GM12878 (cell line): ENCODE results near the gene PLXNC1. TPM values are rescaled to one million over a fixed set of nuclear protein-coding genes. Genes with fewer than 3 reads are reported as not detected.
A peak's percentile ranks its signal among the peaks of the same experiment; 100 is the strongest.

ENCODE experiments used
- ATAC-seq: fragments of 200-7000 bp; cut with Tn5 transposase; 3 replicates; pipeline ENCODE4 v1.9.1; 2020; ENCODE audit warnings: mild to moderate bottlenecking, moderate library complexity
- Bru-seq: library from RNA; stranded (reverse); fragments of 400-500 nt; gene quantifications from one replicate; lab custom pipeline; 2021; lab: Mats Ljungman, UMichigan
- BruChase-seq, 2 experiments: library from RNA; stranded (reverse); fragments of 400-500 nt; gene quantifications; one replicate each; lab custom pipeline; 2021; lab: Mats Ljungman, UMichigan
- BruUV-seq: library from RNA; stranded (reverse); fragments of 400-500 nt; replicated peaks from 2 replicates; lab custom pipeline; 2021; lab: Mats Ljungman, UMichigan
- CTCF ChIA-PET: fragments of 300-600 bp; sonication (Branson Sonifier 250); formaldehyde crosslinking; extraction: SDS; loops from one replicate; lab custom pipeline; 2021; ENCODE audit warnings: inconsistent platforms; lab: Yijun Ruan, JAX
- POLR2A ChIA-PET: fragments of 350-600 bp; formaldehyde crosslinking; extraction: SDS; loops from one replicate; lab custom pipeline; 2021; ENCODE audit warnings: inconsistent platforms; lab: Charles Lee
- RAD21 ChIA-PET: fragments of 300-600 bp; sonication (Branson Sonifier 250); formaldehyde crosslinking; loops from one replicate; lab custom pipeline; 2023; ENCODE audit warnings: antibody characterized with exemption; ENCODE audit not compliant: unreplicated experiment; lab: Charles Lee
- SMC1A ChIA-PET: fragments of 300-600 bp; sonication (Branson Sonifier 250); formaldehyde crosslinking; loops from one replicate; lab custom pipeline; 2023; ENCODE audit not compliant: unreplicated experiment, uncharacterized antibody; lab: Charles Lee
- DNase-seq: peaks from one replicate; pipeline ENCODE4 v3.0.0-alpha.2; 2011; ENCODE audit warnings: low read depth, low spot score
- FAIRE-seq: peaks from 3 replicates; lab custom pipeline; 2011; peaks lifted over from hg19 to GRCh38; lab: Jason Lieb, UNC
- H2AFZ ChIP-seq: 2 replicates; pipeline ENCODE4 v1.6.0; 2011; ENCODE audit warnings: low read depth, low read length, control low read depth; ENCODE audit not compliant: control insufficient read depth
- H3K27ac ChIP-seq: 2 replicates; pipeline ENCODE4 v1.5.1; 2011; ENCODE audit warnings: control low read depth; ENCODE audit not compliant: control insufficient read depth, insufficient read depth
- H3K27me3 ChIP-seq, 2 experiments: replicated peaks in 1 of 2; 2 replicates each; pipeline versions ENCODE4 v1.6.0 to v1.6.1; 2011; ENCODE audit warnings: low read length in 1 of 2; ENCODE audit not compliant: control insufficient read depth in 2 of 2, insufficient read depth in 2 of 2
- H3K36me3 ChIP-seq, 2 experiments: 2 replicates each; pipeline ENCODE4 v1.5.1; 2011; ENCODE audit warnings: low read length in 1 of 2; ENCODE audit not compliant: control insufficient read depth in 2 of 2, insufficient read depth in 2 of 2
- H3K4me1 ChIP-seq: 2 replicates; pipeline ENCODE4 v1.6.1; 2011; ENCODE audit warnings: mild to moderate bottlenecking, low read length, moderate library complexity, mixed read lengths; ENCODE audit not compliant: control insufficient read depth, insufficient read depth
- H3K4me2 ChIP-seq: 2 replicates; pipeline ENCODE4 v1.6.0; 2011; ENCODE audit warnings: control low read depth; ENCODE audit not compliant: control insufficient read depth, insufficient read depth
- H3K4me3 ChIP-seq: fragments of 200-600 bp; sonication (generic); 2 replicates; pipeline ENCODE4 v1.5.1; 2016
- H3K79me2 ChIP-seq: 2 replicates; pipeline ENCODE4 v1.6.0; 2011; ENCODE audit warnings: low read length; ENCODE audit not compliant: control insufficient read depth, insufficient read depth
- H3K9ac ChIP-seq: 2 replicates; pipeline ENCODE4 v1.8.0; 2011; ENCODE audit warnings: low read length, control low read depth, mixed read lengths; ENCODE audit not compliant: control insufficient read depth, insufficient read depth
- H3K9me3 ChIP-seq: replicated peaks from 3 replicates; pipeline ENCODE4 v1.5.1; 2011; ENCODE audit warnings: mild to moderate bottlenecking, low read length; ENCODE audit not compliant: control insufficient read depth, insufficient read depth
- H4K20me1 ChIP-seq: 2 replicates; pipeline ENCODE4 v1.6.0; 2011; ENCODE audit not compliant: control insufficient read depth, insufficient read depth
- ASH2L ChIP-seq: fragments of 300-600, 200-600 bp; sonication (generic); IDR thresholded peaks from 2 replicates; pipeline ENCODE4 v1.6.1; 2017; ENCODE audit warnings: low read depth, mild to moderate bottlenecking, borderline replicate concordance
- CBX5 ChIP-seq: sonication (generic); IDR thresholded peaks from 2 replicates; pipeline ENCODE4 v1.6.1; 2016; ENCODE audit warnings: low read depth, moderate library complexity, mild to moderate bottlenecking, inconsistent platforms
- CHD1 ChIP-seq: IDR thresholded peaks from 2 replicates; pipeline ENCODE4 v1.6.1; 2012; ENCODE audit warnings: low read depth, low read length, improper control_type of control experiment
- CREM ChIP-seq: IDR thresholded peaks from 2 replicates; pipeline ENCODE4 v1.6.1; 2014; ENCODE audit warnings: antibody characterized with exemption, low read depth
- DPF2 ChIP-seq: fragments of 450-650 bp; IDR thresholded peaks from 2 replicates; pipeline ENCODE4 v1.6.1; 2017; ENCODE audit warnings: mild to moderate bottlenecking
- E2F4 ChIP-seq: IDR thresholded peaks from 2 replicates; pipeline ENCODE4 v1.6.1; 2012; ENCODE audit warnings: low read depth, low read length, improper control_type of control experiment
- EP300 ChIP-seq, 2 experiments: fragments of 150-350 bp in 1 of 2; IDR thresholded peaks; 2 replicates each; pipeline ENCODE4 v1.6.1; 2011 to 2012; ENCODE audit warnings: low read depth in 2 of 2, low read length in 2 of 2, borderline replicate concordance in 1 of 2, improper control_type of control experiment in 1 of 2, inconsistent platforms in 1 of 2; ENCODE audit not compliant: control insufficient read depth in 1 of 2
- HDAC6 ChIP-seq: fragments of 200-600 bp; sonication (generic); IDR thresholded peaks from one replicate; pipeline ENCODE4 v1.8.0; 2017; ENCODE audit warnings: antibody characterized with exemption; ENCODE audit not compliant: unreplicated experiment
- NKRF ChIP-seq: fragments of 450-650 bp; conservative IDR thresholded peaks from 2 replicates; pipeline ENCODE4 v1.6.1; 2017; ENCODE audit warnings: mild to moderate bottlenecking, moderate library complexity
- PKNOX1 ChIP-seq: fragments of 450-650 bp; IDR thresholded peaks from 2 replicates; pipeline ENCODE4 v1.6.1; 2016; ENCODE audit warnings: mild to moderate bottlenecking
- POLR2A ChIP-seq: IDR thresholded peaks from 2 replicates; pipeline ENCODE4 v1.6.1; 2011; ENCODE audit warnings: low read depth, mild to moderate bottlenecking, low read length
- POU2F2 ChIP-seq: IDR thresholded peaks from 3 replicates; pipeline ENCODE4 v1.6.1; 2011; ENCODE audit warnings: low read depth, mild to moderate bottlenecking, low read length, borderline replicate concordance
- SREBF2 ChIP-seq: IDR thresholded peaks from 2 replicates; pipeline ENCODE4 v1.6.1; 2012; ENCODE audit warnings: mild to moderate bottlenecking, low read length
- WGBS: methylation state at CpG from one replicate; pipeline ENCODE4 v1.1.6; 2016; ENCODE audit warnings: low lambda C conversion rate; ENCODE audit not compliant: insufficient replicate concordance, insufficient coverage; ENCODE audit errors: missing lambda C conversion rate; 5-methylcytosine and 5-hydroxymethylcytosine counted together
- in situ Hi-C: fragments of 300-500 bp; cut with MboI; formaldehyde crosslinking; loops from 9 replicates; pipeline ENCODE4 v1.14.3; 2018; ENCODE audit warnings: mixed read lengths
- intact Hi-C: fragments of 100-400 bp; cut with micrococcal nuclease; formaldehyde crosslinking; loops from one replicate; pipeline ENCODE4 v1.14.2; 2022; ENCODE audit not compliant: unreplicated experiment
- long read RNA-seq, 2 experiments: library from polyadenylated mRNA; unstranded; transcript quantifications; one replicate each; pipeline ENCODE4 v2.0.0, GENCODE V29; 2019 to 2020
- polyA minus RNA-seq, 3 experiments: library from RNA; depleted of rRNA, polyadenylated mRNA; stranded (reverse); fragments of >200 nt; gene quantifications; 2 replicates each; pipeline ENCODE4 v1.2.3, GENCODE V29; 2011
- polyA plus RNA-seq, 11 experiments: library from polyadenylated mRNA; depleted of rRNA in 4 of 11; unstranded in 6 of 11; stranded (reverse) in 5 of 11; fragments of >200 nt; fragmentation: Nextera tagmentation in 4 of 11; fragmentation: Illumina TruSeq in 1 of 11; extraction: Ambion mirVana in 4 of 11; extraction: Trizol in 1 of 11; gene quantifications; 1 replicate in 1 of 11; 2 replicates in 10 of 11; pipeline versions ENCODE4 v1.2.1 to v1.2.3, GENCODE V29; 2011 to 2016; ENCODE audit warnings: inconsistent platforms in 2 of 11, missing spikeins in 2 of 11, low read depth in 1 of 11
- total RNA-seq, 4 experiments: library from RNA; depleted of rRNA in 3 of 4; stranded (reverse); fragments of >200 nt in 3 of 4; fragmentation: Illumina TruSeq in 1 of 4; extraction: Trizol in 1 of 4; gene quantifications; 2 replicates each; pipeline versions ENCODE4 v1.2.1 to v1.2.3, GENCODE V29; 2013 to 2021

The PLXNC1 gene
- total RNA-seq (2013; cell fraction: nucleolus; rRNA removed), result 343 and 360 TPM in 2 replicates
- total RNA-seq (2014; rRNA removed) (29.4 and 31.9 TPM in 2 replicates), total RNA-seq (2014; rRNA removed; fragmentation: Illumina TruSeq; extraction: Trizol) (34.6 and 34.8 TPM in 2 replicates), total RNA-seq (2021) (35.2 and 36.4 TPM in 2 replicates), polyA plus RNA-seq (2011; rRNA removed) (41.2 and 47.8 TPM in 2 replicates), polyA plus RNA-seq (2014; fragmentation: Illumina TruSeq; extraction: Trizol) (29.5 and 33.2 TPM in 2 replicates), polyA plus RNA-seq (2014; fragmentation: Nextera tagmentation; extraction: Ambion mirVana) (1 to 10 TPM; 5.2 to 6.6 TPM), polyA plus RNA-seq (2014; rRNA removed) (17.8 and 19.8 TPM in 2 replicates), polyA plus RNA-seq (2016; fragmentation: Nextera tagmentation; extraction: Ambion mirVana) (1 to 10 TPM; 6.3 to 8.6 TPM), polyA minus RNA-seq (2011; rRNA and poly(A)+ RNA removed) (101 and 119 TPM in 2 replicates), Bru-seq, nascent RNA (percentile 84 among the genes with signal in this experiment), BruChase-seq, experiment 1, labeled RNA remaining after a 6-hour chase (percentile 80 among the genes with signal in this experiment), BruChase-seq, experiment 2, labeled RNA remaining after a 2-hour chase (percentile 73 among the genes with signal in this experiment)
- polyA plus RNA-seq (2011; ENCODE audit: low read depth), result 10.7 TPM
- 20.9 and 21.4 TPM in 2 replicates for polyA plus RNA-seq (2011; cell fraction: cytosol; rRNA removed)
- 52.1 and 55.5 TPM in 2 replicates for polyA plus RNA-seq (2011; cell fraction: nucleus; rRNA removed)
- polyA plus RNA-seq (2012), result 13.0 and 18.3 TPM in 2 replicates
- polyA minus RNA-seq (2011; cell fraction: cytosol; rRNA and poly(A)+ RNA removed), result 21.5 and 24.2 TPM in 2 replicates
- 88.5 and 139 TPM in 2 replicates for polyA minus RNA-seq (2011; cell fraction: nucleus; rRNA and poly(A)+ RNA removed)
- long read RNA-seq, experiment 1, partial matches to known transcripts, result 2 of 6 reads
- long read RNA-seq, experiment 1, other reads (novel, unspliced or antisense), result 4 of 6 reads
- long read RNA-seq, experiment 2, partial matches to known transcripts, result 19 of 53 reads
- long read RNA-seq, experiment 2, other reads (novel, unspliced or antisense), result 33 of 53 reads

GRCh38 chr12:94147991-94148738, at the start of gene PLXNC1:
TSS of gene PLXNC1 (plus strand) at chr12:94148577. CDS start at chr12:94148972, 395 bp downstream.
- CTCF ChIA-PET, result interaction anchor here (0.8 to 1.9 kb wide), 8 partner anchors 21 to 167 kb away, joined by 3 to 16 read pairs (median 4); no protein-coding TSS in a partner anchor
- Histone ChIP-seq H2AFZ (peak within 1 kb of the TSS; percentile 75), H3K27me3 (no peaks in the 10 kb centered on the region), H3K36me3 (peaks cover 0 to 7% of the 10 kb centered on the region in 2 experiments; a peak in 1 of 4 replicates), H3K27ac (peak within 1 kb of the TSS; percentile 70), H3K4me2 (peak within 1 kb of the TSS; percentile 85), H3K79me2 (peaks cover 46% of the 10 kb centered on the region), H3K4me3 (peak within 1 kb of the TSS; percentile 91), H3K9me3 (no peaks in the 10 kb centered on the region), H4K20me1 (no peaks in the 10 kb centered on the region), H3K4me1 (peaks cover 13% of the 10 kb centered on the region), H3K9ac (peak within 1 kb of the TSS; percentile 82)
- ATAC-seq, result peak; percentile 46
- RAD21 ChIA-PET, result interaction anchor here (0.8 to 6.0 kb wide), 8 partner anchors 10 to 382 kb away, joined by 3 to 113 read pairs (median 4); no protein-coding TSS in a partner anchor
- intact Hi-C loops, result loop anchor here (2.0 to 5.0 kb wide), 5 partner anchors 115 to 729 kb away; partner anchors contain the start of gene CEP83
- POLR2A ChIA-PET, result interaction anchor here (1.1 to 6.0 kb wide), 3 partner anchors 10 to 114 kb away, joined by 4 to 51 read pairs (median 4); no protein-coding TSS in a partner anchor
- 1% methylated on average over 52 of the region's 75 CpGs for WGBS
- DNase-seq, result no peak
- no TSS peak for BruUV-seq
- SMC1A ChIA-PET, result interaction anchor here (1.5 to 21.2 kb wide), 4 partner anchors 8 to 113 kb away, joined by 3 to 367 read pairs (median 138); no protein-coding TSS in a partner anchor
- no peak for FAIRE-seq
- in situ Hi-C loops, result loop anchor here (5.0 kb wide), 1 partner anchor 724 kb away; no protein-coding TSS in a partner anchor
- TF ChIP-seq HDAC6 (peak; percentile 94), CHD1 (0 out of 2 replicates have a peak, but pooled peaks have one; percentile 50), POU2F2 (0 out of 3 replicates have a peak, but pooled peaks have one; percentile 14), DPF2 (no peak; the same call in none of the 2 replicates), EP300 (IDR thresholded peaks at IDR 0.05; ENCODE audit: borderline replicate concordance in 1 of 2, control insufficient read depth in 1 of 2, low read depth in 2 of 2, low read length in 2 of 2) (0 out of 4 replicates have a peak, but pooled peaks of 1 of the 2 experiments have one; percentile 22), NKRF (peak; percentile 75), E2F4 (no peak), CBX5 (no peak), CREM (peak; percentile 33; the same call in 1 of the 2 replicates), PKNOX1 (peak; percentile 24; the same call in 1 of the 2 replicates), POLR2A (peak; percentile 28; the same call in 1 of the 2 replicates), ASH2L (peak; percentile 35; the same call in 1 of the 2 replicates), SREBF2 (no peak)
